NCI-H345 (cell line): ENCODE measurements around the gene GPR152.
"Not testable (repeated sequence)": the region's sequence is repeated elsewhere in the genome, so short reads cannot be mapped to it uniquely, and the experiment has no call there.

Source experiments
- DNase-seq: peaks from one replicate; lab custom pipeline; 2025; lab: John Stamatoyannopoulos, UW

GPR152 gene

DNA sequence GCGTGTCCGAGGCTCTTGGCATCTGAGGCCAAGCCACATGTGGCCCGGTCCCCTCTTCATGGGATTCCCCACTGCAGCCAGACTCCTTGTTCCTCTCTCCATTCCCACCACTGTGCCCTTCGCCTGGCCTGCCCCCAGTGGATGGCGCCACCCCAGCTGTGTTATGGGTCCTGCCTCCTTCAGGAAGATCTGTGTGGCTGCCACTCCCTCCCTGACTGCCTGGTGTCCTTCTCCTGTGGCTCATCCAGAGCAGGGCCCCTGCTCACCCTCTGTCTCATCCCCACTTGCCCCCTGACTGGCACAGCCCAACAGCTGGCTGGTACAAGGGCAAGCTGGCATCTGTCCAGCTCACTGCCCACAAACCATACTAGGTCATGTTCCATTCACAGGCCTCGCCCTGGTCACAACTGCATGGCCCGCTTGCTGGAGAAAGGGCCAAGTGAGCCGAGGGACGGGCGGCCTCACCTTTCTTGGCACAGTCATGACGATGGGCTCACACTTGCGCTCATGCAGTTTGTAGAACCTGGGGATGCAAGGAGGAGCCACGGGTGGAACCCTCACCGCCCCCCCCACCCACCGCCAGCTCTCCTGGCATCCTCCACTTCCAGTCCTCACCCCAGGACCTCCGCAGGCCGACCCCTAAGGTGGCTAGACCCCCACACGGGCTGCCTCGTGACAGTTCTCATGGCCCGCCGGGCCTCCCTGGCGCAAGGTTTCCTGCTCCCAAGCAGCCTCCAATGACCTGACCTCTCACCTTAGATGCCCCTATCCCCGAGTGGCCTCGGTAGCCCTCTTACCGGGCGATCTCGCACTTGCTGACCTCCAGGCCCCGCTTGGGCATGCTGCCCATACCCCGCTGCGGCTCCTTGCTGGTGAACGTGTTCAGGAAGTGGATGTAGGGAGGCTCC is 13.0 kb downstream of the GPR152 start:
- DNase-seq, result no peak

DNA sequence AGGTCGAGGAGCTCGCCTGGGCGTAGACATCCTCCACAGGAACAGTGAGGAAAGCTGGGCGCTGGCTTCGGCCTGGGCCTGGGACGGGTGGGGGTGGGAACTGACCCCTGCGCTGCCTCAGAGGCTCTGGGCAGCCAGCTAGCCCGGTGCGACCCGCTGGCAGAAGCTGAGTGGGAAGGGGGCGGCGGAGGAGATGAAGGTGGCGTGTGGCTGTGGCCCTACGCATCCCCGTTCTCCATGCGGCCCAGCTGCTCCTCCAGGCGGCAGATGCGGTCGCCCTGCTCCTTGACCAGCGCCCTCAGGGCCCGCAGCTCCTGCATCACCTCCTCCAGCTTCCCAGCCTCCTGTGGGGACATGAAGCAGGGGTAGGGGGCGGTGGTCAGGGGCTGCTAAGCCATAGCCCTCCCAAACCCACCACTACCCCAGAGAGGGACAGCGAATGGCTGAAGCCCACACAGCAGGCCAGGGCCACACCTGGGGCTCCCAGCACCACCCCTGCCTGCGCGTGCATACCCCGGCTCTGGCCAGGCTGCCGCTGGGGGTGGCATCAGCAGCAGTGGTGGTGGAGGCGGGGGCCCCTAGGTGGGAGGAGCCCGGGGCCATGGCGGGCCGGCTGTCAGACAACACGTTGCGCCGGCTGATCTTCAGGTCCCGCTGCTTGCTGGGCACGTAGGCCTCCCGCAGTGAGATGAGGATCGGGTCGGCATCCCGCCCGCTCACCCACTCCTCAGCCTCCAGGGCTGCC is 14.2 kb downstream of the GPR152 start:
- DNase-seq, result no peak

GRCh38 chr11:67437809-67438157 is 14.7 kb downstream of the GPR152 start:
- no peak for DNase-seq

DNA sequence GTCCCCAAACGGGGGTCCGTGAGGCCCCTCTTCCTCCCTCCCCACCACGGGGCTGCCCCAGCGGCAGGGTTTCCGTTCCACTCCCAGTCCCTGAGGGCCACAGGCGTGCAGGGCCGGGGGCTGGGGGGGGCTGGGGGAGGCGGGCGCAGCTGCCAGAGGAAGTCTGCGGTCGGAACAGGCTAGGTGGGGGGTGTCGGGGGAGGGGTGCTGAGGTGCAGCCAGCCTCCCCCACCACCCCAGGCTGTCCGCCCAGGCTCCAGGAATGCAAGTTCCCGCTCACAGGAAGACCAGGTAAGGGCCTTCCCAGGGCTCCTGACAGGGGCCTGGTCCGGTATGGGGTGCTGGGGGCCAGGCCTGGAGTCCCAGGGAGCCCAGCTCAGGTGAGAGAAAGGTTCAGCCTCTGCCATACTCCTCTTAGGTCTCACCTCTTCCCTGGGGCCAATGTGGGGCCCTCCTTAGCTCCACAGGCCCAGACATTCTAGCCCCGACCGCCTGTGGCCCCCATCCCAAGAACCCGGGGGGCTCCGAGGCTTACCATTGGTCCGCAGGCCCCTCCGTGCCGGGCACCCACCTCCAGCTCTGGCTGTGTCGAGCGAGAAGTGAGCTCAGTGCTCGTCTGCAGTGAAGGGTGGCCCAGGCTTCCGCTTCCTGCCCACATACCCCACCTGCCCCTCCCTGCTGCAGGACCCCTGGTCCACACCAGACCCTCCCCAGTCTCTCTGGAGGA is 15.3 kb downstream of the GPR152 start, which contains the start of gene PTPRCAP:
Gene PTPRCAP, minus strand, starts transcription at position 601 of the 727 bp plus-strand sequence. Its CDS starts 63 bp downstream, at position 538.
- no peak for DNase-seq

GRCh38 chr11:67436459-67437081 is 16.0 kb downstream of the GPR152 start:
- no peak for DNase-seq

GRCh38 chr11:67435727-67436458 is 16.6 kb downstream of the GPR152 start:
- DNase-seq, result no peak

DNA sequence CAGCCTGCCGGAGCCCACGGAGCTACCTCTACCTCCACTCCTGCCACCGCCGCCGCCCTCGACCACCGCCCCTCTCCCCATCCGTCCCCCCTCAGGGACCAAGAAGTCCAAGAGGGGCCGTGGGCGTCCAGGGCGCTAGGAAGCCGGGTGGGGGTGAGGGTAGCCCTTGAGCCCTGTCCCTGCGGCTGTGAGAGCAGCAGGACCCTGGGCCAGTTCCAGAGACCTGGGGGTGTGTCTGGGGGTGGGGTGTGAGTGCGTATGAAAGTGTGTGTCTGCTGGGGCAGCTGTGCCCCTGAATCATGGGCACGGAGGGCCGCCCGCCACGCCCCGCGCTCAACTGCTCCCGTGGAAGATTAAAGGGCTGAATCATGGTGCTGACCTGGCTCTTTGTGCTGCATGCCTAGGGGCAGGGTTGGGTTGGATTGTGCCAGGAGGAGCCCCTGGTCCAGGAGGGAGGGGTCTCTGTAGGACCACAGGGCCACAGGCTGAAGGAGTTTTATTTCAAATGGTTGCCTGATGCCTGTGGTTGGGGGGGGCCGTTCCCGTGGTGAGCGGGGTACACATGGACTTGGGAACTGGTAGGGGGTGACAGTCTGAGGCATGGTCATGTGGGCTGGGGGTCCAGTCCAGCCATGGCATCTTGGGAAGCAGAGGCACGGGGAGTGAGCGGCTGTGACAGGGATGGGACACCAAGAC is 17.4 kb downstream of the GPR152 start:
- no peak for DNase-seq

DNA sequence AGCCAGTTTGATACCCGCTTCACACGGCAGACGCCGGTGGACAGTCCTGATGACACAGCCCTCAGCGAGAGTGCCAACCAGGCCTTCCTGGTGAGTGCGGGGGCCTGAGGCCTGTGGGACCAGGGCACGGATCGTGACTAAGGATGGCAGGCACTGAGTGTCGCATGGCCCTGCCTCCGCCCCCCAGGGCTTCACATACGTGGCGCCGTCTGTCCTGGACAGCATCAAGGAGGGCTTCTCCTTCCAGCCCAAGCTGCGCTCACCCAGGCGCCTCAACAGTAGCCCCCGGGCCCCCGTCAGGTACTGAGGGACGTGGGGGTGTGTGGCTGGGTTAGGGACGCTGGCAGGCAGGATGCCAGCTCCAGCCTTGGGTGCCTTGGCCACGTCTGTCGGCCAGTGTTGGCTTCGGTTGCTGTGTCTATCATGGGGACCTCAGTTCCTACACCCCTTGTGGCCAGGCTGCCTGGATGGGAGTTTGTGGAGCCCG is 18.1 kb downstream of the GPR152 start:
- no peak for DNase-seq

- no peak for DNase-seq
Measured at GRCh38 chr11:67433536-67434394, 18.8 kb downstream of the GPR152 start.

DNA sequence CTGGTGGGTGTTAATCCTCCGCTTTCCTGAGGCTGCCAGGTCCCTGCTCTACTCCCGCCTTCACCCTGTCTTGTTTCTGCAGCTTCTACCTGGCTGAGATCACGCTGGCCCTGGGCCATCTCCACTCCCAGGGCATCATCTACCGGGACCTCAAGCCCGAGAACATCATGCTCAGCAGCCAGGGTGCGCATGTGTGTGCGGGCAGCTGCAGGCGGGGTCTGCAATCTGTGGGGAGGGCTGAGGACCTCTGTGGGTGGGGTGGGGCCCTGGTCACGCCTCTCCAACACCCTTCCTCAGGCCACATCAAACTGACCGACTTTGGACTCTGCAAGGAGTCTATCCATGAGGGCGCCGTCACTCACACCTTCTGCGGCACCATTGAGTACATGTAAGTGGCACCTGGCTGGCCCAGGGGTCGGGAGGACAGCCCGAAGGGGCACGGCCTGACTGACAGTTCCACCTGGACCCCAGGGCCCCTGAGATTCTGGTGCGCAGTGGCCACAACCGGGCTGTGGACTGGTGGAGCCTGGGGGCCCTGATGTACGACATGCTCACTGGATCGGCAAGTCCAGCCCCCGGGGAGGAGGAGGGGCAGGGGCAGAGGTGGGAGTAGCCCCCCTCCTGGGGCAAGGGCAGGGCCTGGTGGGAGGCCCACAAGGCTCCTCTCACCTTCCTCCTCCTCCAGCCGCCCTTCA is 19.7 kb downstream of the GPR152 start:
- no peak for DNase-seq

GRCh38 chr11:67431346-67432249 is 20.9 kb downstream of the GPR152 start:
- DNase-seq, result no peak

DNA sequence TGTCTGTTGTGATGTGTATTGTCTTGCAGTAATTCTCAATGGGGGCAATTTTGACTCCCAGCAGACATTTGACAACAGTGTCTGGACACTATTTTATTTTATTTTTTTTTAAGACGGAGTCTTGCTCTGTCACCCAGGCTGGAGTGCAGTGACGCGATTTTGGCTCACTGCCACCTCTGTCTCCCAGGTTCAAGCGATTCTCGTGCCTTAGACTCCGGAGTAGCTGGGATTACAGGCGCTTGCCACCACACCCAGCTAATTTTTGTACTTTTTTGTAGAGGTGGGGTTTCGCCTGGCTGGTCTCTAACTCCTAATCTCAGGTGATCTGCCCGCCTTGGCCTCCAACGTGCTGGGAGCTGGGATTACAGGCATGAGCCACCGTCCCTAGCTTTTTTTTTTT is 22.8 kb downstream of the GPR152 start:
- no peak for DNase-seq

GRCh38 chr11:67429038-67429668 is 23.4 kb downstream of the GPR152 start:
- no peak for DNase-seq

- DNase-seq, result peak; percentile 98
Measured at GRCh38 chr11:67428052-67429001, 24.2 kb downstream of the GPR152 start, which contains the start of gene RPS6KB2. Gene RPS6KB2, plus strand, starts transcription at chr11:67428494. Its CDS starts 52 bp downstream, at chr11:67428546.

DNA sequence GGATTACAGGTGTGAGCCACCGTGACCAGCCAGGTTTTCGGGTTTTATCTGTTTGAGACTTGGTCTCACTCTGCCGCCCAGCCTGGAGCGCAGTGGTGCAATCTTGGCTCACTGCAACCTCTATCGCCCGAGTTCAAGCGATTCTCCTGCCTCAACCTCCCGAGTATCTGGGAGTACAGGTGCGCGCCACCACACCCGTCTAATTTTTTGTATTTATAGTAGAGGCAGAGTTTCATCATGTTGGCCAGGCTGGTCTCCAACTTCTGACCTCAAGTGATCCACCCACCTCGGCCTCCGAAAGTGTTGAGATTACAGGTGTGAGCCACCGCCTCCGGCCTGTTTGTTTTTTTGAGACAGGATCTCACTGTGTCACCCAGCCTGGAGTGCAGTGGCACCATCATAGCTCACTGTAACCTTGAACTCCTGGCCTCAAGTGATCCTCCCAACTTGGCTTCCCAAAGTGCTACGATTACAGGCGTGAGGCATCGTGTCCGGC is 25.1 kb downstream of the GPR152 start:
- DNase-seq, result not testable (repeated sequence)
